ENCODE measurements around the gene MEIOSIN.

Gene MEIOSIN

GRCh38 chr19:45777395-45777961 is 44.2 kb downstream of the MEIOSIN start:
- 0 out of 2 replicates have a peak overlapping the region, but pooled peaks have one; percentile 1 for H3K27ac ChIP-seq (ENCODE audit: extremely low read depth, low read depth, low read length)
- ChIA-PET POLR2A (interaction anchor here (0.5 to 1.1 kb wide), 2 partner anchors 15 to 482 kb away, joined by 4 to 7 read pairs; partner anchors contain the start of gene DMWD), CTCF (interaction anchor here (2.0 kb wide), 1 partner anchor 22 kb away, joined by 6 read pairs; no protein-coding TSS in a partner anchor)
- TF ChIP-seq ZNF692 (tag by site-specific recombination; IDR thresholded peaks at IDR 0.05) (0 out of 2 replicates have a peak, but pooled peaks have one; percentile 29), ZNF548 (tag by site-specific recombination; IDR thresholded peaks at IDR 0.05) (no peak)
- no peak overlapping the region for H3K4me3 ChIP-seq (ENCODE audit: low read depth, low read length)
- peaks cover 5% of the 10 kb centered on the region; the same call in 1 of the 2 replicates for H3K4me1 ChIP-seq (ENCODE audit: control insufficient read depth, insufficient read depth, low read length)
- peaks cover 21 to 46% of the 10 kb centered on the region in 2 experiments for H3K36me3 ChIP-seq (ENCODE audit: control insufficient read depth in 2 of 2, insufficient read depth in 1 of 2, low read length in 2 of 2)
- no peaks in the 10 kb centered on the region for H3K9me3 ChIP-seq (ENCODE audit: control insufficient read depth, insufficient read depth, low read depth, low read length)

GRCh38 chr19:45778010-45778661 is 44.9 kb downstream of the MEIOSIN start:
- CTCF ChIA-PET, result interaction anchor here (2.0 kb wide), 1 partner anchor 21 kb away, joined by 6 read pairs; no protein-coding TSS in a partner anchor
- H3K27ac ChIP-seq (ENCODE audit: extremely low read depth, low read depth, low read length), result no peak overlapping the region
- H3K9me3 ChIP-seq (ENCODE audit: control insufficient read depth, insufficient read depth, low read depth, low read length), result no peaks in the 10 kb centered on the region
- no peak overlapping the region for H3K4me3 ChIP-seq (ENCODE audit: low read depth, low read length)
- peaks cover 21 to 42% of the 10 kb centered on the region in 2 experiments for H3K36me3 ChIP-seq (ENCODE audit: control insufficient read depth in 2 of 2, insufficient read depth in 1 of 2, low read length in 2 of 2)
- no peak for TF ChIP-seq HOXC10 (CRISPR knock-in tag; IDR thresholded peaks at IDR 0.05)
- no peak for TF ChIP-seq ZNF704 (tag by site-specific recombination; IDR thresholded peaks at IDR 0.05)
- no peak for TF ChIP-seq ZNF580 (tag by site-specific recombination; IDR thresholded peaks at IDR 0.05)
- TF ChIP-seq GLI4 (tag by site-specific recombination; IDR thresholded peaks at IDR 0.05), result no peak
- no peak for TF ChIP-seq ZNF239 (tag by site-specific recombination; IDR thresholded peaks at IDR 0.05)
- TF ChIP-seq ZNF488 (tag by site-specific recombination; IDR thresholded peaks at IDR 0.05), result no peak
- TF ChIP-seq ZNF174 (tag by site-specific recombination; IDR thresholded peaks at IDR 0.05), result no peak
- TF ChIP-seq ZNF398 (tag by site-specific recombination; IDR thresholded peaks at IDR 0.05), result no peak
- no peak for TF ChIP-seq ZNF777 (tag by site-specific recombination; IDR thresholded peaks at IDR 0.05; ENCODE audit: borderline replicate concordance)
- no peak for TF ChIP-seq ZFP3 (tag by site-specific recombination; IDR thresholded peaks at IDR 0.05; ENCODE audit: low read depth)
- no peak for TF ChIP-seq ZNF792 (tag by site-specific recombination; IDR thresholded peaks at IDR 0.05)
- TF ChIP-seq BCL6B (tag by site-specific recombination; IDR thresholded peaks at IDR 0.05), result no peak
- TF ChIP-seq ZNF184 (tag by site-specific recombination; IDR thresholded peaks at IDR 0.05), result no peak
- TF ChIP-seq ZNF76 (tag by site-specific recombination; IDR thresholded peaks at IDR 0.05; ENCODE audit: borderline replicate concordance, low read depth), result no peak
- no peak for TF ChIP-seq ZFP69B (tag by site-specific recombination; IDR thresholded peaks at IDR 0.05)
- TF ChIP-seq SP3 (tag by site-specific recombination; IDR thresholded peaks at IDR 0.05), result no peak
- TF ChIP-seq ZNF202 (tag by site-specific recombination; IDR thresholded peaks at IDR 0.05; ENCODE audit: borderline replicate concordance), result no peak
- no peak for TF ChIP-seq ZNF654 (tag by site-specific recombination; IDR thresholded peaks at IDR 0.05; ENCODE audit: low read depth)
- TF ChIP-seq ATF2 (tag by site-specific recombination; IDR thresholded peaks at IDR 0.05; ENCODE audit: low read depth), result no peak
- POLR2A ChIA-PET, result interaction anchor here (1.5 kb wide), 1 partner anchor 8 kb away, joined by 23 read pairs; the partner anchor contains the start of gene SIX5
- peaks cover 9% of the 10 kb centered on the region; the same call in 1 of the 2 replicates for H3K4me1 ChIP-seq (ENCODE audit: control insufficient read depth, insufficient read depth, low read length)
